GM18907 (cell line): ENCODE data around the gene TWIST2.

ENCODE experiments used
- ATAC-seq: cut with Tn5 transposase; IDR thresholded peaks from one replicate; pipeline ENCODE4 v1.9.1; 2021; ENCODE audit warnings: mild to moderate bottlenecking, moderate library complexity; ENCODE audit not compliant: unreplicated experiment

Gene TWIST2

GRCh38 chr2:238936162-238937052 is 88.5 kb downstream of the TWIST2 start:
- ATAC-seq: no peak

DNA sequence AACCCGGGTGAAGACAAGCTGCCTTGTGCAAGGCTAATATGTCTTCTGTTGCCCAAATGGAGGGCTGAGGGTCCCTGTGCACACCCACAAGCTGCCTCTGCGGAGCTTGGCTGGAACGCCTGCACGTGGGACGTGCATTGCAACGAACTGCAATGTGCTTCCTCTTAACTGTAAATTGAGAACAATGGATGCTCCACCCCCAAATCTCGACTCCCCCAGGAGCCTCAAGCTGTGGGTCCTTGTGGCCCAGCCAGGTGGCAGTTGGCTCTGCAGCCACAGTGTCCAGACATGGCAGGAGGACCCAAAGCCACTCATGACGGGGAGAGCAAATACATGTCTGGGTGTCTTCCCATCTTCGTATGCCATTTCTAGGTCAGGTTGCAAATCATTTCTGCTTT is 90.1 kb downstream of the TWIST2 start:
- ATAC-seq: no peak

GRCh38 chr2:238938401-238939055 is 90.6 kb downstream of the TWIST2 start:
- no peak for ATAC-seq

GRCh38 chr2:238939074-238939473 is 91.2 kb downstream of the TWIST2 start:
- no peak for ATAC-seq

DNA sequence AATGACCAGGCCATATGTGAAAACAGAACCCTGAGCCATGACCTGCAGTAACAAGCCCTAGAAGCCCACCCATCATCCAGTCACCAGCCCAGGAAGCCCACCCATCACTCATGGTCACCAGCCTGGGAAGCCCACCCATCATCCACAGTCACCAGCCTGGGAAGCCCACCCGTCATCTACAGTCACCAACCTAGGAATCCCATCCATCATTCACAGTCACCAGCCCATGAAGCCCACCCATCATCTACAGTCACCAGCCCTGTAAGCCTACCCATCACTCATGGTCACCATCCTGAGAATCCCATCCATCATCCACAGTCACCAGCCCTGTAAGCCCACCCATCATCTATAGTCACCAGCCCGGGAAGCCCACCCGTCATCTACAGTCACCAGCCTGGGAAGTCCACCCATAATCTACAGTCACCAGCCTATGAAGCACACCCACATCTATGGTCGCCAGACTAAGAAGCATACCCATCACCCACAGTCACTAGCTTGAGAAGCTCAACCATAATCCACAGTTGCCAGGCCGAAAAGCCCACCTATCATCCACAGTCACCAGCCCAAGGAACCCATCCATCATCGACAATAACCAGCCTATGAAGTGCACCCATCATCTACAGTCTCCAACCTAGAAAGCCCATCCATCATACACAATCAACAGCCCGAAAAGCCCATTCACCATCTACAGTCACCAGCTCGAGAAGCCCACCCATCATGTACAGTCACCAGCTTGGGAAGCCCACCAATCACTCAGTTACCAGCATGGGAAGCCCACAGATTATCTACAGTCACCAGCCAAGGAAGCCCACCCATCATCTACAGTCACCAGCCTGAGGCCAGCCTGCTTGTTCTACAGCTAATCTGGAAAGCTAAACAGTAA is 91.9 kb downstream of the TWIST2 start:
- ATAC-seq: no peak

DNA sequence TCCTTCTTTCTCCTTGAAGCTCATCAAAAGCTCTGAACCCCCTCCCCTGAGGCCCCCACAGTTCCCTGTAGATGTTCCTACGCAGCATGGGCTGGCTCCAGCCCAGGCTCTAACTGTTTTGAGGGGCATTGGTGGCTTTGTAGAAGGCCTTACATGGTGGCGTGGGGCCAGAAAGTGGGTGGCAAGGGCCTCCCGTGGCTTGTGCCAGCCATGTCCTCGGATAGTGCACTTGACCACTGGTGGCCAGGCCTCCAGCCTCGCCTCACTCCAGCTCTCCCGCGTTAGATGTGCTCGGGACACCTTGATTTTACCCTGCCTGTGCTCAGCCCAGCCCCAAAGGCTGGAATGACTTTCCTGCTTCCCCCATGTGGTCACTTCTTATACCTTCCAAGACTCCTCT is 92.9 kb downstream of the TWIST2 start:
- ATAC-seq: no peak

GRCh38 chr2:238941262-238941792 is 93.4 kb downstream of the TWIST2 start:
- ATAC-seq: no peak

- ATAC-seq: no peak
Measured at GRCh38 chr2:238942080-238942725, 94.3 kb downstream of the TWIST2 start.

DNA sequence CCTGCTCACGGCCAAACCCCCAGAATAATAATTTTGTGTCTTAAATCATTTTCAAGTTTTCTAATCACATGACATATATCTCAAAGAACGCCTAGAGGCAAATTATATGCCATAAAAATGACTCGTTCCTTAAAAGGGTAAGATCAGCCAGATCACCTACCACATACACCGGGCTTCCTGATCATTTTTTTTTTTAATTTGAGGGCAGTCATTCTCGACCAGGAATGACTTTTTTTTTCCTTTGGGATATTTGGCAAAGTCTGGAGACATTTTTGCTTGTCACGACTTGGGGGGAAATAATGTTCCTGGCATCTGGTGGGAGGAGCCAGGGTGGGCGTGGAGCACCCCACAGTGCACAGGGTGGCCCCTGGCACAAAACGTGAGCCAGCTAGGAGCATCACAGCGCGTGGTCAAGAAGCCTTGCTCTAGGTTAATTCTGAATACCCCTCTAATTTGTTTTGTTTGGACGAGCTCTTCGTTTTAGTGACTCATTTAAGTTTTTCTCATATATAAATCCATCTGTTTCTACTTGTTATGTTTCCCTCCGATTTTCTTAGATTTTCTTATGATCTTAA is 94.9 kb downstream of the TWIST2 start:
- ATAC-seq: no peak

GRCh38 chr2:238943338-238944067 is 95.6 kb downstream of the TWIST2 start:
- no peak for ATAC-seq

DNA sequence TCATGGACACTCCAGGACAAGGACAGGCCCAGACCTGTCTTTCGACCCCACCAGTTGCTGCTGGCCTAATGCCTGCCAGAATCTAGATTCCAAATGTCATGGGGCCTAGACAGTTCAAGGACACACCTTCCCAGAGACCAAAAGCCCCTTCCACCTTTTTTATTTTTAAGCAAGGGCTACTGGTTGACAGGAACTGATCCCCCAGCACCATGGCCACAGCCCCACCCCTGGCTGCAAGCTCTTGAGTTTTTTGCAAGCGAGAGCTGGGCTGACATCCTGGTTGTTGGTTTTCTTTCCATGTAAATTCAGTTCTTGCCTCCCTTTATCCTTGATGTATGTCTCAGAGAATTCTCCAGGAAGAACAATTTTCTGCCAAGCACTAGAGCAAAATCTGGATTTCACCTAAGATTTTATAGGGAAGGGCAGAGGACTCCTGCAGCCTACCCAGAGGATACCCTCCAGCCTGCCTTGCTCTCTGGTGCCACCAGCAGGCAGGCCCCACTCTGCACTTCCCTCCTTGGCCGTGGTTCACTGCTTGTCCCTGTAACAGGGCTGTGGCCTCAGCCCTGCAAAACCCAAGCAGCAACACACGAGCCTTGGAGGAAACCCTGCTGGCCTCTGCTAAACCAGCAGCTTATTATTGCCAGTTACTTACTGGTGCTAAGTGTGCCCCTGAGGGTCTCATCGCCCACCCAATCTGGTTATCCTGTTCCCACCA is 97.7 kb downstream of the TWIST2 start:
- no peak for ATAC-seq

DNA sequence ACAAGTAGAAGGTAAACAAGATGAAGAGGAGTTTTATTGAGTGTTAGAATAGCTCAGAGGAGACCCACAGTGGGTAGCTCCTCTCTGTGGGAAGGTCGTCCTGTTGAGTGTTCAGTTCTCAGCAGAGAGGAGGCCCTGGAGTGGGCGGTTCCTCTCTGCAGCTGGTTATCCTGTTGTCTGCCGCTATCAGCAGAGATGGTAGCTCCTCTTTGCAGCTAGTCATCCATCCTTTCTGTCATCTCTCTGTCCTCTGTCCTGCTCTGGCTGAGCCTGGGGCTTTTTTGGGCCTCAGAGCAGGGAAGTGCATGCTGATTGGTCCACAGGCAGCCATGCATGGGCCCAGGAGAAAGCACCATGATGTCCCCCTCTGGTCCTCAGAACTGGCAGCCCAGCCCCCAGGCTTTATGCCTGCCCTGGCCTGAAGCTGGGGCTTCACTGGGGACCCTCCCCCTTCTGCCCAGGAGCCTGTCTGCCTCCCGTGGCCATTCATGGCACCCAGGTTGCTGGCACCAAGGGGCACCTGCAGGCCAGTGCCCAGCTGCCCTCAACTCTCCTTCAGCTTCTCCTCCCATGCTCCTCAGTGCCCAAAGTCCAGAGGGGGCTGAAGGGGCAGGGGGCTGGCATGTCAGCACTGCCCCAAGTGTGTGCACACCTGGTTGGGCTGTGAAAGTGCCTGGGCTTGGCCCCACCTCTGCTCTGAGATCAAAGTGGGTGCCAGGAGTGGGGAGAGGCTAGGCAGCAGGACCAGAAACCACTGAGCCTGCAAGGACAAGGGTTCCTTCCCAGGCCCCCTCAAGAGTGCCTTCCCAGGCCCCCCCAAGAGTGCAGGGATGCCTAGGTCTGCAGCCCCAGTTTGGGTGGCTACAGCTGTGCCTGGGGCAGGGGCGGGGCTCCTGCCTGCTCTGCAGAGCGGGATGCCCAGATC is 98.7 kb downstream of the TWIST2 start:
- ATAC-seq: no peak

DNA sequence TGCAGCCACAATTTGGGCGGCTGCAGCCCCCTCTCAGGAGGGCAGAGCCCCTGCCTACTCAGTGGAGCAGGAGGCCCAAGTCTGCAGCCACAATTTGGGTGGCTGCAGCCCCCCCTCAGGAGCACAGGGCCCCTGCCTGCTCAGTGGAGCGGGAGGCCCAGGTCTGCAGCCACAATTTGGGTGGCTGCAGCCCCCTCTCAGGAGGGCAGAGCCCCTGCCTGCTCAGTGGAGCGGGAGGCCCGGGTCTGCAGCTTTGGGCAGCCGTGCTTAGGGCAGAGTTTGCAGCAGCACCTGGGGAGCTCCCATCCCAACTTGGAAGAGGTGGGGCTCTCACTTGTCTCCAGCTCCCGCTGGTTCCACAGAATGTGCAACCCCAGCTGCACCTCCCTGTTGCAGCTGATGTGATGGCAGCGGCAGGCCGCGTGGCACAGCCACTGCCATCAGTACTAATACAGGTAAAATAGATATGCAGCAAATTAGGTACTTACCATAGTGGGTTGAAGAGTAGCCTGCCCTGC is 99.4 kb downstream of the TWIST2 start:
- no peak for ATAC-seq

- ATAC-seq: no peak
Measured at GRCh38 chr2:238947920-238948710, 100.2 kb downstream of the TWIST2 start.

- no peak for ATAC-seq
Measured at GRCh38 chr2:238948765-238949641, 101.1 kb downstream of the TWIST2 start.
